Bronchial epithelial cell (primary cell): ENCODE measurements around the gene IGSF10. TPM values are rescaled to one million over a fixed set of nuclear protein-coding genes. Genes with fewer than 3 reads are reported as not detected.

Experiments
- DNase-seq: peaks from one replicate; pipeline ENCODE4 v3.0.0-alpha.2; 2010; ENCODE audit warnings: low read depth
- FAIRE-seq: peaks from 2 replicates; lab custom pipeline; 2011; peaks lifted over from hg19 to GRCh38; lab: Jason Lieb, UNC
- H3K27me3 ChIP-seq: 2 replicates; pipeline ENCODE4 v1.5.1; 2011; ENCODE audit warnings: low read length; ENCODE audit not compliant: control insufficient read depth, insufficient read depth
- H3K36me3 ChIP-seq: 2 replicates; pipeline ENCODE4 v1.5.1; 2011; ENCODE audit warnings: low read length; ENCODE audit not compliant: control insufficient read depth, insufficient read depth
- H3K4me3 ChIP-seq: 2 replicates; pipeline ENCODE4 v1.5.1; 2011; ENCODE audit warnings: mild to moderate bottlenecking, low read depth, low read length, control low read depth
- CTCF ChIP-seq: IDR thresholded peaks from 2 replicates; pipeline ENCODE4 v1.5.1; 2011; ENCODE audit warnings: mild to moderate bottlenecking, moderate library complexity, low read length, control low read depth, inconsistent platforms; ENCODE audit not compliant: insufficient read depth, severe bottlenecking
- total RNA-seq: library from RNA; depleted of rRNA; stranded (reverse); fragments of >200 nt; gene quantifications from 2 replicates; pipeline ENCODE4 v1.2.1, GENCODE V29; 2014

IGSF10 gene
- total RNA-seq, 1 donor from 2014 or later, result under 0.01 TPM

DNA sequence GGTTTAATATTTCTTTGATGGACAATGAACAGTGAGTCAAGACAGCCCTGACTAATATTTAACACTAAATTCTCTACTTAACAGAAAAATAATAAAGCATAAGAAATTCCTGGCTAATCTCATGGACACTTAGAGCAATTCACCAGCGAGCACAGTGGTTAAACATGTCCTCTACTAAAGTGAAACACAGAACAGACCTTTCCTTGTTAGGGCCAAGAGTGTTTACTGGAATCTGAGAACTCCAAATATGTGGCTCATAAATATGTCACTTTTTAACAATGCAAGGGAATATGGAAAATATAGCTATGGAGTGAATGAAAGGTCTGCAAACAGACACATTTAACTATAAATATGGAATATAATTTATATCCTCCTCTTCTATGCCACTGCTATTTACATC, 18.6 kb upstream of the IGSF10 start:
- Histone ChIP-seq H3K36me3 (no peaks in the 10 kb centered on the region), H3K27me3 (no peaks in the 10 kb centered on the region), H3K4me3 (no peak overlapping the region)
- no peak for TF ChIP-seq CTCF
- no peak for FAIRE-seq
- DNase-seq, result no peak

DNA sequence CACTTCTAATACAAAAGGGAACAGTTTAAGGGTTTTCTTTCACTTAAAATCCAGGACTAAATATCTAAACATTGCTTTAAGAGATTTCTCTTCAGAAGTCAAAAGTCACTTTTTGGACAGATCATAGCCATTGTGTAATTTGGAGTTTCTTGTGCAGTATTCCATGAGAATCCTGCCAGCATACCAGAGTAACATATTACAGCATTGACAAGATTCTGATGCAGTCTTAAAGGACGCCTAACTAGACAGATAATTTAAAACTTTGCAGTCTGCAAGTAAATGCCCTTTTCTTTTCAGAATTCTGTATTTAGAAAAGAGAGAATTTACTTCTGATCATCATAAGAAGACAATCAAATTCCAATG, 17.5 kb upstream of the IGSF10 start:
- Histone ChIP-seq H3K4me3 (no peak overlapping the region), H3K27me3 (no peaks in the 10 kb centered on the region), H3K36me3 (no peaks in the 10 kb centered on the region)
- DNase-seq, result no peak
- TF ChIP-seq CTCF, result no peak
- no peak for FAIRE-seq

DNA sequence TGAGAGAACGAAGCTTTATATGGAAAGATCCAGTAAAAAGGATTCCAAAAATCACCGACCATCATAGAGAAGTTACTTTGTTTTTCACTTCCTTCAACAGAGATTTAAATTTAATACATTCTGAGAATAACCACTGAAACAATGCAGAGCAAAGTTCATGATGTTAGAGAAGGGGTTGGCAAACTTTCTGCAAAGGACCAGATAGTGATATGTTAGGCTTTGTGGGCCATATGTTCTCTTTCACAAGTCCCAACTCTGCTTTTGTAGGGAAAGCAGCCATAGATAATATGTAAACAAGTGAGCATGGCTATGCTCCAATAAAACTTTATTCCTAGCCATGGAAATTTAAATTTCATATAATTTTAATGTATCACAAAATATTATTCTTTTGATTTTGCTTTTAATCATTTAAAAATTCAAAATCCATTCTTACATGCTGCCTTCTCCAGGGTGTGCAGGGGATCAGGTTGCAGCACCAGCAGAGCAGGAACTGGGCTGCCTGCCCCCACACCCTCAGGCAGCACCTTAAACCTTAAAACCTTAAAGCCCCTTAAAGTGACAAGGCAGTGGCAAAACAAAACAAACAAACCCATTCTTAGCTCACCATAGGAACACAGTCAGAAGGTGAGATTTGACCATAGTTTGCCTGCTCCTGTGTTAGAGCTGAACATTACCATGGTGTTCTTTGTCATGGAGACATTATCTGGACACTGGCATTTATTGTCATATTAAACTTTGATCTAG, 16.9 kb upstream of the IGSF10 start:
- no peak overlapping the region for H3K4me3 ChIP-seq

GRCh38 chr3:151476344-151477018, 15.6 kb upstream of the IGSF10 start:
- Histone ChIP-seq H3K36me3 (no peaks in the 10 kb centered on the region), H3K27me3 (no peaks in the 10 kb centered on the region), H3K4me3 (no peak overlapping the region)
- no peak for FAIRE-seq
- DNase-seq, result no peak
- no peak for TF ChIP-seq CTCF

More for the DNA sequence above, 16.9 kb upstream of the IGSF10 start:
- Histone ChIP-seq H3K36me3 (no peaks in the 10 kb centered on the region), H3K27me3 (no peaks in the 10 kb centered on the region)
- TF ChIP-seq CTCF, result no peak
- DNase-seq, result no peak
- no peak for FAIRE-seq

- FAIRE-seq, result no peak
- peak; percentile 89 for TF ChIP-seq CTCF
- no peaks in the 10 kb centered on the region for H3K36me3 ChIP-seq
- H3K27me3 ChIP-seq, result no peaks in the 10 kb centered on the region
- DNase-seq, result peak; percentile 62
- H3K4me3 ChIP-seq, result no peak overlapping the region
These were observed 7.5 kb upstream of the IGSF10 start for GRCh38 chr3:151468284-151468917.
